Measurements from ENCODE around the gene SDK1. TPM values are rescaled to one million over a fixed set of nuclear protein-coding genes. Genes with fewer than 3 reads are reported as not detected.

Gene SDK1
- total RNA-seq, 2 donors from 2014 or later = 4.8 to 13.2 TPM

DNA sequence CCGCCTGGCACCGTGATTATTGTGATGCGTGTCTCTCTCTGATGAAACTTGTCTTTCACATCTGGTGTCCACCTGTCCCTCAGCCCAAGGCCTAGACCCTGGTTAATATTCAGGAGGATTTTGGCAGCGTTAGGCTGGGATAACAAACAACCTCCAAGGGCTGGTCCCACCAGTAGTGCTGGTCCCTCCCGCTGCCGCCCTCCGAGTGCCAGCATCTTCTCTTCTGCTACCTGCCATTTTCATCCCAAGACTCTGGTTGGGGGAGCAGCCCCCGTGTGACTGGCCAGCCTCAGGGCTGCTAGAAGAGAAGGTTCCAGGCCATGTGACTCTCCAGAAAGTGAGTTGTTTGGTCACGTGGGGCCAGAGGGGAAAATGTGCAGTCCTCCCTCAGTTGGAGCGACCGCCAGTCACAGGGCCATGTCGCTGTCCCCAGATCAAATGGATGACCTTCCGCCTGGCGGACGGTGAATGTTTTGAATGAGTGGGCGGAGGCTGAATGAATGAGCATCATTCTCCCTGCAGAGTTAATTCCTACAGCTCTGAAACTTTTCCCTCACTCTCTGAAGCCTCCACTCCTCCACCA is 901.2 kb downstream of the SDK1 start:
- Histone ChIP-seq H3K9me3 (no peaks in the 10 kb centered on the region), H3K36me3 (no peaks in the 10 kb centered on the region), H3K4me1 (replicated peaks) (no peaks in the 10 kb centered on the region), H3K4me3 (no peak overlapping the region), H3K27me3 (replicated peaks; ENCODE audit: insufficient read depth) (no peaks in the 10 kb centered on the region), H3K27ac (no peak overlapping the region)
- WGBS = 94% methylated on average over 16 of the region's 16 CpGs
- no peak for DNase-seq (ENCODE audit: low spot score)
- intact Hi-C loops (cut with DNase I) = no loop called here
- TF ChIP-seq CTCF (IDR thresholded peaks at IDR 0.05) (no peak), POLR2AphosphoS5 (IDR thresholded peaks at IDR 0.05) (no peak), POLR2A (IDR thresholded peaks at IDR 0.05) (no peak)

DNA sequence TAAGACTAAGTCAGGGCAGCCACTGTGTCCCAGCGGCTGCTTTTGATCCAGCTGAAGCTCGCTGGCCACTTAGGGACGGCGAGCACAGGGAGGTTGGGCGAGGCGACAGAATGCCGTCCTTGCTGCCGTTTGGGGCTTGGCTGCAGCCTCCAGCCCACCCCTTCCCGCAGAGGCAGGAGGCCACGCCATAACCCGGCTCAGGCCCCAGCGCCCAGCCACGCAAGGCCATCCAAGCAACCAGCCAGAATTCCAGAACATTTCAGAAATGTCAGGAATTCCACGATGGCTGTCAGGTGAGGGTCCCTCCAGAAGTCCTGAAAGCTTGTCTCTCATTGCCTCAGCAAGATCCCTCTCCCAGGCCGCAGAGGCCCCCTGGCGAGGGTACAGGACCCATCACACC is 901.9 kb downstream of the SDK1 start:
- WGBS = 92% methylated on average over 16 of the region's 16 CpGs
- Histone ChIP-seq H3K36me3 (no peaks in the 10 kb centered on the region), H3K4me1 (replicated peaks) (no peaks in the 10 kb centered on the region), H3K27ac (no peak overlapping the region), H3K9me3 (no peaks in the 10 kb centered on the region), H3K4me3 (no peak overlapping the region), H3K27me3 (replicated peaks; ENCODE audit: insufficient read depth) (no peaks in the 10 kb centered on the region)
- intact Hi-C loops (cut with DNase I) = no loop called here
- no peak for DNase-seq (ENCODE audit: low spot score)
- TF ChIP-seq CTCF (IDR thresholded peaks at IDR 0.05) (no peak), POLR2AphosphoS5 (IDR thresholded peaks at IDR 0.05) (no peak), POLR2A (IDR thresholded peaks at IDR 0.05) (no peak)

DNA sequence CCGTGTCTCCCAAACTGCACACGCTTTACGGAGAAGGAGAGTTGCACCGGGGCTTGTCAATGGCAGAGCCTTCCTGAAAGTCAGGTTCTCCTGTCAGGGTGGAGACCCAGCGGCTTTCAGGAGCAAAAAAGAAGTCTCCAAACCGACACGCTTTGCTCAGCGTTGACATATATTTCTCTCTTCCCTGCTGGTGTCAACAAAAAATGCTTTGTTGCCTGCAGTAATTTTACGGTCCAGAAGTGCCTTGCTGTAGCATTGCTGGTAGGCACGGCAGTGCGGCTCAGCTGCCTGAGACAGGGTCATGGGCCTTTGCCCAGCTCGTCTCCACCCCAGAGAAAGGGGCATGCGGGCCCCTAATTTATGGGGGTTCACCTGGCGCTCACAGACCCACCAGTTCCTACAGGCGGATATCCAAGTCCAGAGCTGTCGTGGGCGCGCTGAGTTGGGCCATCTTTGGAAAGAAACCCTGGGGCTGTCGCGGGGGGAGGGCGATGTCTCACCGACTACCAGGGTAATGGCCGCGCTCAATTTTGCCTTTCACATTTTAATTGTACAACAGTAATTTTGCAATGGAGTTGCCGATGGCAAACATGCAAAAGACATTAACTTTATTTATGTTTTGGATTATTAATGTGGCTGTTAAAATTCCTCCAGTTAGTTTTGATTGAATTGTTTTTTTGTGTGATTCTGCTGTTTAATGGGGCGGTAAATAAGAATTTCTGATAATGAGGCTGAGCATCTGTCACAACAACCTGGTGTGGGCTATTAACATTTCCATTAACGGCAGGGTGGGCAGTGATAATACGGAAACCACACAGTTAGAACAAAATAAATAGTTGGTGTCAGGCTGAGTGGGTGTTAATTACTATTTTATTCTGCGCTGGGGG is 902.8 kb downstream of the SDK1 start:
- 73% methylated on average over 29 of the region's 29 CpGs for whole genome bisulfite sequencing
- Histone ChIP-seq H3K4me1 (replicated peaks) (no peaks in the 10 kb centered on the region), H3K36me3 (no peaks in the 10 kb centered on the region), H3K9me3 (no peaks in the 10 kb centered on the region), H3K27ac (no peak overlapping the region), H3K4me3 (no peak overlapping the region), H3K27me3 (replicated peaks; ENCODE audit: insufficient read depth) (no peaks in the 10 kb centered on the region)
- no peak for DNase-seq (ENCODE audit: low spot score)
- intact Hi-C loops (cut with DNase I) = no loop called here
- TF ChIP-seq POLR2A (IDR thresholded peaks at IDR 0.05) (no peak), CTCF (IDR thresholded peaks at IDR 0.05) (no peak), POLR2AphosphoS5 (IDR thresholded peaks at IDR 0.05) (no peak)

DNA sequence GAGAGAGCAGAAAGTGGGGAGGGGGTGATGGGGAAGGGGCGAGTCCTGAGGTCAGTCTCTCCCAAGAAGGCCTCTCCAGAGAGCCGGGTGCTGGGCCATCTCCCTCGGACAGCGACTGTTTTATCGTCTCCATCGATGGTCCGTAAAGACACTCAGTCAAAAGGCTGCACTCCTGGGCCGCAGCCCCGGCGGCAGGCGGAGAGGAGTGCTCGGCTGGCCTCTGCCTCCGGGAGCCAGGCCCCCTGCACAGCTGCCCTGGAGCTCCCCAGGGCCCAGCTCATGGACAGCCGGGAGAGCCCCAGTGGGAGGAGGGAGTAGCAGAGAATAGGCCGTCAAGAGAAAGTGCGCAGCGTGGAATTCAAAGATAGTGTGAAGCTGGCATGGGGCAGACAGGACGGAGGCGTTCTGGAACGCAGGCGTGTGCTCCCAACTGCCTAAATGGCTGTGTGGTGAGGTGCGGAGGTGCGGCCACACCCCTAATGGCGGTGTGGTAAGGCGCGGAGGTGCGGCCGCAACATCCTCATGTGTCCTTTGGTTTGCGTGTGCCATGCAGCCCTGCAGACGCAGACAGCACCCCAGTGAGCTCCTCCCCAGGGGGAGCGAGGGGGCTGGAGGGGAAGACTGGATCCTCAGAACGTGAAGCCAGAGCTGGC is 903.6 kb downstream of the SDK1 start:
- Histone ChIP-seq H3K4me3 (no peak overlapping the region), H3K27ac (no peak overlapping the region), H3K27me3 (replicated peaks; ENCODE audit: insufficient read depth) (no peaks in the 10 kb centered on the region), H3K4me1 (replicated peaks) (no peaks in the 10 kb centered on the region), H3K9me3 (no peaks in the 10 kb centered on the region), H3K36me3 (no peaks in the 10 kb centered on the region)
- WGBS = 80% methylated on average over 32 of the region's 32 CpGs
- no peak for DNase-seq (ENCODE audit: low spot score)
- TF ChIP-seq POLR2AphosphoS5 (IDR thresholded peaks at IDR 0.05) (no peak), CTCF (IDR thresholded peaks at IDR 0.05) (no peak), POLR2A (IDR thresholded peaks at IDR 0.05) (no peak)
- intact Hi-C loops (cut with DNase I) = no loop called here
